Dedifferentiated amniotic fluid mesenchymal stem cell (primary cell): Measurements from ENCODE around the gene ZNF521.
"Not testable (repeated sequence)": the region's sequence is repeated elsewhere in the genome, so short reads cannot be mapped to it uniquely, and the experiment has no call there.

Source experiments
- DNase-seq: peaks from one replicate; pipeline ENCODE4 v3.0.0-alpha.2; 2016; ENCODE audit errors: extremely low spot score

ZNF521 gene

DNA sequence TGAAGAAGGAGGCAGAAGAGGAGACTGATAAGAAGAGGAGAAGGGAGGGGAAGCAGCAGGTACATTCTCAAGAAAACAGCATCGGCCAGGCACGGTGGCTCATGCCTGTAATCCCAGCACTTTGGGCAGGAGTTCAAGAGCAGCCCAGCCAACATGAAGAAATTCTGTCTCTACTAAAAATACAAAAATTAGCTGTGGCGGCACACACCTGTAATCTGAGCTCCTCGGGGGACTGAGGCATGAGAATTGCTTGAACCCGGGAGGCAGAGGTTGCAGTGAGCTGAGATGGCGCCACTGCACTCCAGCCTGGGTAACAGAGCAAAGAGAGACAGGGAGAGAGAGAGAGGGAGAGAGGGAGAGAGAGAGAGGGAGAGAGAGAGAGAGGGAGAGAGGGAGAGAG lies 318.8 kb downstream of the ZNF521 start:
- not testable (repeated sequence) for DNase-seq

DNA sequence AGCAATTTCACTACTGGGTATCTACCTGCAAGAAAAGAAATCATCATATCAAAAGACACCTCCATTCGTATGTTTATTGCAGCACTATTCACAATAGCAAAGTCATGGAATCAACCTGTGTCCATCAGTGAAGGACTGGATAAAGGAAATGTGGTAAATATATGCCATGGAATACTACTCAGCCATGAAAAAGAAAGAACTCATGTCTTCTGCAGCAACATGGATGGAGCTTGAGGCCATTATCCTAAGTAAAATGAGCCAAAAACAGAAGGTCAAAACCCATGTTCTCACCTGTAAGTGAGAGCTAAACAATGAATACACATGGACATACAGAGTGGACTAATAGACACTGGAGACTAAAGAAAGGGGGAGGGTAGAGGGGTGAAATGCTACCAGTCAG lies 322.2 kb downstream of the ZNF521 start:
- DNase-seq, result no peak

- no peak for DNase-seq
Measured at GRCh38 chr18:25019931-25020330, 332.0 kb downstream of the ZNF521 start.

DNA sequence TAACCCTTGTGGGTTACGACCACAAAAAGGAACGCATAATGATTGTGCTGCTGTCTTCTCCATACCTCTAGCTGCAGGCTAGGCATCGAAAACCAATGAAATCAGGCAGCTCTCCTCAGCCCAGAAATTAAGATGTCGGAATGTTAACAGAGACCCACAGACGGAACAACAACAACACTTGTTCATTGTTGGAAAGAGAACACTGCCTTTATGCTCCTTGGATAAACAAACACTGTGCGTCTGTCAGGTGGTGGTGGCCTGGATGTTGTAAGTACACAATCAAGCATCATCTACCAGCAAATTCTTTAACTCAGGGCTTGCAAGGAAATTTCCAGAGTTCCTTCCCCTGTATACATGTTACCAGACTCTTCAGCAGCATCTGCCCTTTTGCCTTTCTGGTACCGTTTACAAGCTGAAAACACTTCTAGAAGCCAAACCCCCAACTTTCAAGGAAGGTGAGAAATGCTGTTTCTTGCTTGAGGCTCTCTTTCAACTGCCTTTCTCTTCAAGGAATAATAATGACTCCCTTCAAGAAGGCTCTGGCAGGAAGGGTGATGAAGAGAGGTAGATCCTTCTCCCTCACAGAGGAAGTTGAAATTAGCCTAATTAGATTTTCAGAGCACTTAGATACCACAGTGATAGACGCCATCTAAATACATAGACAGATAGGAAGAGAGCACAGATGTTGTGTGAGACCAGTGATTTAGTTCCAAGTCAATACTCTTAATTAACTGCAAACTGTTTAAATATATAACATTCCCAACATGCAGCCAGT lies 332.7 kb downstream of the ZNF521 start:
- no peak for DNase-seq

DNA sequence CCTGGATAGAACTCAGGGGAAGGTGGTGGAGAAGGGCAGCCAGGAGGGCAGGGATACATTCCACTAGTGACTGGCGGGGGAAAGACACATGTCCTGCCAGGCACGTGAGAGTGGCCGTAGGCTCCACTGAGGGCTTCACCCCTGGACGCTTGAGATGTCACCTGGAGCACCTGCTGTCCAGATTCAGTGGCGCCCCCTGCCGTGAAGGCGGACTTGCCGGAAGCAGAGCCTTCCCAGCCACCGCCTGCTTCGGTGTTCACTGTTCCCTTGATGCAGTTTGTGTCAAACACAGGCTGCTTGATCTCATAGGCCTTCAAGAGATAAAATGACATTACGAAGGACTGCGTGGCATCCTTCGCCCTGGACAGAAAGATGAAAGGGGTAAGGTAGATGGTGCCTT lies 335.3 kb downstream of the ZNF521 start:
- no peak for DNase-seq

DNA sequence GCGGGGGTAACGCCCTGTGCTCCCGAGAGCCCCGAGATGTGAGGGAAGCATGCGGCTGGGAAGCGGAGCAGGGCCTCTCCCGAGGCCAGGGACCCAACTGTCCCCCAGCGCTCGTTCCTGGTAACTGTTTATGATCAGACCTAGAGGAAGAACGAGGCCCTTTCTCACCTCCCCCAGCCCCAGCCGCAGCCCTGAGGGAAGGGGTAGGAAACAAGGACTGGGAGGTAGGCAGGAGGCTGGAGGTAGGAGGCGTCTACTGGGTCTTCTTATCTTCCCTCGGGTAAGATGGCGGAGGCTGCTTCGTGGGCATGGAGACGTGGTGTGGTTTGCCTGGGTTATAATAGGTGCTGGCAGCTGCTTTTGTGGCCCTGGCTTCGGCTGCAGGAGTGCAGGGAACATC lies 335.8 kb downstream of the ZNF521 start:
- DNase-seq, result no peak
